HFFc6 (cell line): ENCODE measurements around the gene GRAMD1A. TPM values are rescaled to one million over a fixed set of nuclear protein-coding genes. Genes with fewer than 3 reads are reported as not detected.

Experiments used
- DNase-seq: peaks from one replicate; pipeline ENCODE4 v3.0.0-alpha.2; 2018
- H3K27ac Mint-ChIP-seq: 2 replicates; pipeline ENCODE4 v1.8.0; 2020; ENCODE audit warnings: mild to moderate bottlenecking, mixed read lengths
- H3K27me3 Mint-ChIP-seq: 2 replicates; pipeline ENCODE4 v1.8.0; 2021; ENCODE audit warnings: mild to moderate bottlenecking, moderate library complexity, mixed read lengths; ENCODE audit not compliant: insufficient read depth
- H3K36me3 Mint-ChIP-seq: 2 replicates; pipeline ENCODE4 v1.8.0; 2021; ENCODE audit warnings: low read depth, mixed read lengths
- H3K4me1 Mint-ChIP-seq: 2 replicates; pipeline ENCODE4 v1.8.0; 2020; ENCODE audit warnings: low read depth, mixed read lengths
- H3K4me3 Mint-ChIP-seq: 2 replicates; pipeline ENCODE4 v1.8.0; 2020; ENCODE audit warnings: mild to moderate bottlenecking, moderate library complexity, mixed read lengths
- H3K9me3 Mint-ChIP-seq: 2 replicates; pipeline ENCODE4 v1.8.0; 2020; ENCODE audit warnings: mild to moderate bottlenecking, mixed read lengths
- total RNA-seq, 6 experiments: library from RNA; stranded (reverse); fragmentation: NEBNext Ultra II Directional; extraction: Animal tissue kit (Norgen Biotek cat#: 25700); gene quantifications; 2 replicates in 1 of 6; 3 replicates in 5 of 6; pipeline ENCODE4 v1.2.3, GENCODE V29; 2021
- TF ChIP-seq, protein P1 (sequence below): fragments of 200-600 bp; sonication (generic); IDR thresholded peaks from 2 replicates; pipeline ENCODE4 v1.5.0; 2021; ENCODE audit warnings: antibody characterized with exemption, mild to moderate bottlenecking

The GRAMD1A gene
- total RNA-seq, 6 experiments from 2014 or later = 48.2 to 51.3 (median 50.0) TPM

DNA sequence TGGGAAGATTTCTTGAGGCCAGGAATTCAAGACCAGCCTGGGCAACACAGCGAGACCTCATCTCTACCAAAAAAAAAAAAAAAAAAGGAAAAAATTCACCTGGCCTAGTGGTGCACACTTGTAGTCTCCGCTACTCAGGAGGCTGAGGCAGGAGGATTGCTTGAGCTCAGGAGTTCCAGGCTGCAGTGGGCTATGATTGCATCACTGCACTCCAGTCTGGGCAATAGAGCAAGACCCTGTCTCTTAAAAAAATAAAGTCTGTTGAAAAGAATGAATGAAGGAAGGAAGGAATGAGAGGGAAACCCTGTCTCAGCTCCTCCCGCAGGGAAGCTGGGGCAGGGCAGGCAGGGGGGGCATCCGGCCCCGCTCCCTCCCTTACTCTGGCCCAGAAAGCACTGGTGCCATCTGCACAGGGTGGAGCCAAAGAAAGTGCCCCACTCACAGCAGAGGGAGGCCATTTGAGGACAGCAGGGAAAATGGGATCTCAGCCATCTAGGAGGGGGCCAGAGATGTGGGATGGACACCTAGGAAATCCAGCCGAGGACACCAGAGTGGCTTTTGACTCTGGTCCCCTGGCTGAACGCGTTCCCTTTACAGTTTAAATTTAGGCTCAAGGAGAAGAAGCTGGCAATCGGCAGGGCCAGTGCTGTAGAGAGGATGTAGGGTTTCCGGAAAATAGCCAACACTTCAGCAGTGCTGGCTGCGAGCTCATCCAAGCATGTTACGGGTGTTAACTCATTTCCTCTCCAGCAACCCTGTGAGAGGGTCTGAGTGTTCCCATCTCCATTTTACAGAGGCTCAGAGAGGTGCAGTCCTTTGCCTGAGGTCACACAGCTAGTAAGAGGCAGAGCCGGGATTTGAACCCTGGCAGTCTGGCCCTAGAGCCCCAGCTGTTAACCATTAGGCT is 37.8 kb downstream of the GRAMD1A start:
- no peaks in the 10 kb centered on the region for H3K9me3 Mint-ChIP-seq
- no peak overlapping the region; the same call in 1 of the 2 replicates for H3K27ac Mint-ChIP-seq
- H3K36me3 Mint-ChIP-seq = no peaks in the 10 kb centered on the region
- peaks cover 11% of the 10 kb centered on the region for H3K27me3 Mint-ChIP-seq
- H3K4me1 Mint-ChIP-seq = peaks cover 8% of the 10 kb centered on the region
- no peak overlapping the region for H3K4me3 Mint-ChIP-seq
- no peak for DNase-seq
- TF ChIP-seq, protein P1, sequence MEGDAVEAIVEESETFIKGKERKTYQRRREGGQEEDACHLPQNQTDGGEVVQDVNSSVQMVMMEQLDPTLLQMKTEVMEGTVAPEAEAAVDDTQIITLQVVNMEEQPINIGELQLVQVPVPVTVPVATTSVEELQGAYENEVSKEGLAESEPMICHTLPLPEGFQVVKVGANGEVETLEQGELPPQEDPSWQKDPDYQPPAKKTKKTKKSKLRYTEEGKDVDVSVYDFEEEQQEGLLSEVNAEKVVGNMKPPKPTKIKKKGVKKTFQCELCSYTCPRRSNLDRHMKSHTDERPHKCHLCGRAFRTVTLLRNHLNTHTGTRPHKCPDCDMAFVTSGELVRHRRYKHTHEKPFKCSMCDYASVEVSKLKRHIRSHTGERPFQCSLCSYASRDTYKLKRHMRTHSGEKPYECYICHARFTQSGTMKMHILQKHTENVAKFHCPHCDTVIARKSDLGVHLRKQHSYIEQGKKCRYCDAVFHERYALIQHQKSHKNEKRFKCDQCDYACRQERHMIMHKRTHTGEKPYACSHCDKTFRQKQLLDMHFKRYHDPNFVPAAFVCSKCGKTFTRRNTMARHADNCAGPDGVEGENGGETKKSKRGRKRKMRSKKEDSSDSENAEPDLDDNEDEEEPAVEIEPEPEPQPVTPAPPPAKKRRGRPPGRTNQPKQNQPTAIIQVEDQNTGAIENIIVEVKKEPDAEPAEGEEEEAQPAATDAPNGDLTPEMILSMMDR = no peak

GRCh38 chr19:35038623-35039512 is 38.7 kb downstream of the GRAMD1A start:
- no peak for DNase-seq
- H3K36me3 Mint-ChIP-seq = no peaks in the 10 kb centered on the region
- peaks cover 11% of the 10 kb centered on the region for H3K27me3 Mint-ChIP-seq
- TF ChIP-seq, protein P1 = no peak
- no peaks in the 10 kb centered on the region for H3K9me3 Mint-ChIP-seq
- H3K4me3 Mint-ChIP-seq = no peak overlapping the region
- H3K4me1 Mint-ChIP-seq = peaks cover 8% of the 10 kb centered on the region
- no peak overlapping the region for H3K27ac Mint-ChIP-seq

GRCh38 chr19:35039881-35040825 is 40.0 kb downstream of the GRAMD1A start:
- peaks cover 8% of the 10 kb centered on the region for H3K4me1 Mint-ChIP-seq
- TF ChIP-seq, protein P1 = no peak
- no peaks in the 10 kb centered on the region for H3K9me3 Mint-ChIP-seq
- no peak overlapping the region for H3K4me3 Mint-ChIP-seq
- H3K36me3 Mint-ChIP-seq = no peaks in the 10 kb centered on the region
- H3K27ac Mint-ChIP-seq = no peak overlapping the region
- DNase-seq = no peak
- peaks cover 15% of the 10 kb centered on the region for H3K27me3 Mint-ChIP-seq

- TF ChIP-seq, protein P1 = no peak
- H3K27me3 Mint-ChIP-seq = peaks cover 15% of the 10 kb centered on the region
- H3K36me3 Mint-ChIP-seq = no peaks in the 10 kb centered on the region
- DNase-seq = no peak
- H3K27ac Mint-ChIP-seq = no peak overlapping the region
- no peaks in the 10 kb centered on the region for H3K9me3 Mint-ChIP-seq
- H3K4me3 Mint-ChIP-seq = no peak overlapping the region
- peaks cover 8% of the 10 kb centered on the region for H3K4me1 Mint-ChIP-seq
Measured at GRCh38 chr19:35040826-35041547, 40.9 kb downstream of the GRAMD1A start.
